Activated T-cell treated with anti-CD3 and anti-CD28 coated beads, Interleukin-2, amount 50 U/mL, for 4 hours (primary cell): ENCODE data around the gene CNTNAP4. TPM values are rescaled to one million over a fixed set of nuclear protein-coding genes. Genes with fewer than 3 reads are reported as not detected.

Source experiments
- ATAC-seq, 2 donors: fragments of 200-7000 bp; cut with Tn5 transposase; one replicate each; pipeline ENCODE4 v1.10.0; 2021
- DNase-seq: peaks from one replicate; pipeline ENCODE4 v3.0.0-alpha.2; 2020
- H3K27me3 Mint-ChIP-seq: one replicate; pipeline ENCODE4 v1.8.0; 2021; ENCODE audit warnings: low read depth, mixed read lengths
- H3K36me3 Mint-ChIP-seq: one replicate; pipeline ENCODE4 v1.8.0; 2022; ENCODE audit warnings: mixed read lengths; ENCODE audit not compliant: insufficient read depth
- H3K4me1 Mint-ChIP-seq: one replicate; pipeline ENCODE4 v1.8.0; 2021; ENCODE audit warnings: low read depth, mixed read lengths
- H3K4me3 Mint-ChIP-seq: one replicate; pipeline ENCODE4 v1.8.0; 2021; ENCODE audit warnings: mild to moderate bottlenecking, moderate library complexity, mixed read lengths
- H3K9me3 Mint-ChIP-seq: one replicate; pipeline ENCODE4 v1.8.0; 2021; ENCODE audit warnings: mixed read lengths
- total RNA-seq, 3 donors: library from RNA; stranded (reverse); gene quantifications; one replicate each; pipeline ENCODE4 v1.2.1, GENCODE V29; 2021

Gene CNTNAP4
- total RNA-seq, 3 donors from 2014 or later = not detected

DNA sequence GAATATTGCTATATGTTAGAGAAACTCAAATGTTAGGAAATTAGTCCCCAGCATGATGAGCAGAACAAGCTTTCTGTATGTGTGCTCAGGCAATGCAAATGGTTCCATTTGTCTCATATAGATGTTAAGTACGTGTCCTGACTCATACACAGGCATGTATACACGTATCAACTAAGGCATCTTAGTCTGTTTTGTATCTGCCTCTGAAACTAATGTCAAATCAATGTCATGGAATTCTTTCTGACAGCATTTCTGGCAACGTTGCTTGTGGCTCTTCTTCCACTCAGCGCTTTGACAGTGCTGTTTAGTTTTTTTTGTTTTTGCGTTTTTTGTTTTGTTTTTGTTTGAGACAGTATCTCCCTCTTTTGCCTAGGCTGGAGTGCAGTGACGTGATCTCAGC lies 111.9 kb downstream of the CNTNAP4 start:
- Mint-ChIP-seq H3K4me3 (no peak overlapping the region), H3K27me3 (no peaks in the 10 kb centered on the region), H3K4me1 (no peaks in the 10 kb centered on the region), H3K36me3 (no peaks in the 10 kb centered on the region), H3K9me3 (peaks cover 3% of the 10 kb centered on the region)
- ATAC-seq (no peak), DNase-seq (no peak)

DNA sequence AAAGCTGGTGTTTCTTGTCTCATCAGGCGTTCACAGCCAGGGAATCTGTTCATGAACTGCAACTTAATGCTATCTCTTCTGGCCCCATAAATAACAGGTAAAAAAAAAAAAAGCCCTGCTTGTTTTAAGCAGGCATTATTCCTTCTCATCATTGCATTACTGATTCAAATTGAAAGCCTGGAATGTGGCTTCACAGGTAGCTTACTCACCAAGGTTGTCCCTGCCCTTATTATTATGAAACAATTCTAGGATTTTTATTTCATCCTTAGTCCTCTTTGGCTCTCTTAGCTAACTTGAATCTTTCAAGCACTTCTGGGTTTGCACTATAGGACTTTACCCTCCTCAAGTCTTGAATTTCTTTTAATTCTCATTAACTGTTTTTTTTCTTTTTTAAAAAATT lies 113.3 kb downstream of the CNTNAP4 start:
- no peaks in the 10 kb centered on the region for H3K36me3 Mint-ChIP-seq
- ATAC-seq (no peak), DNase-seq (no peak)
- H3K27me3 Mint-ChIP-seq = no peaks in the 10 kb centered on the region
- H3K4me1 Mint-ChIP-seq = no peaks in the 10 kb centered on the region
- H3K9me3 Mint-ChIP-seq = peaks cover 3% of the 10 kb centered on the region
- no peak overlapping the region for H3K4me3 Mint-ChIP-seq

DNA sequence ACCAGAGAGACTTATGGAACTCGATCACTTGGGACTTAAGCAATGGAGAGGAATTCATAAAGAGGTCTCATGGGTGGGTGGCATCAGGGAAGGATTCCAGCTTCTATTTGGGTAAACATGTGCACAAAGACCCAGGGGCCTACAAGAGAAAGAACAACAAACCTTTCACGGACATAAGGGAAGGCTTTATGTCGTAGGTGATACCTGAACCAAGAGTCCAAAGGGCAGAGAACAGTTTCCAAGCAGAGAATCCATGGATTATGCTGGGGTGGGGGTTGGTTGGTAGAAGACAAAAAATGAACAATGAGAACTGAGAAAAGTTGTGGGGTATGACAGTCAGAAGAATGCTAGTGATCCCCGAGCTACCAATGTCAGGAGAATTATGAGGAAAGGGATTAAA lies 119.8 kb downstream of the CNTNAP4 start:
- H3K36me3 Mint-ChIP-seq = no peaks in the 10 kb centered on the region
- H3K4me1 Mint-ChIP-seq = no peaks in the 10 kb centered on the region
- no peaks in the 10 kb centered on the region for H3K27me3 Mint-ChIP-seq
- DNase-seq (no peak), ATAC-seq (no peak)
- peaks cover 2% of the 10 kb centered on the region for H3K9me3 Mint-ChIP-seq
- no peak overlapping the region for H3K4me3 Mint-ChIP-seq

DNA sequence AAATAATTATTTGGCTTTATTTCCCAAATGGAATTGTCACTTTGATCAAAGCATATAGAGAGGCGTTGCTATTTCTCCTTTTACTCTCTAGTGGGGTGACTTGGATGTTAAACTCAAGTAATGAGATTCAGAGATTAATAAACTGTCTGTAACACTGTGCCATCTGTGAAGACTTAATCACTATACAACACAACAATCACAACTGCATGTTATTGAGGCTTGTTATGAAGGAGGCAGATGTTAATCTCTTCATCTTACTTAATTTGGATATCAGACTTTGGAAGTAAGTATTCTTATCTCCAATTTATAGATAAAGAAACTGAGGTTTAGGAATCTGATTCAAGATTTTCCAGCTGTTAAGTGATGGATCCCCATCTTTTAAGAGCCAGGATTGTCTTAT lies 132.5 kb downstream of the CNTNAP4 start:
- Mint-ChIP-seq H3K4me3 (no peak overlapping the region), H3K27me3 (no peaks in the 10 kb centered on the region), H3K9me3 (no peaks in the 10 kb centered on the region), H3K4me1 (no peaks in the 10 kb centered on the region), H3K36me3 (no peaks in the 10 kb centered on the region)
- no peak for ATAC-seq
- DNase-seq = no peak

DNA sequence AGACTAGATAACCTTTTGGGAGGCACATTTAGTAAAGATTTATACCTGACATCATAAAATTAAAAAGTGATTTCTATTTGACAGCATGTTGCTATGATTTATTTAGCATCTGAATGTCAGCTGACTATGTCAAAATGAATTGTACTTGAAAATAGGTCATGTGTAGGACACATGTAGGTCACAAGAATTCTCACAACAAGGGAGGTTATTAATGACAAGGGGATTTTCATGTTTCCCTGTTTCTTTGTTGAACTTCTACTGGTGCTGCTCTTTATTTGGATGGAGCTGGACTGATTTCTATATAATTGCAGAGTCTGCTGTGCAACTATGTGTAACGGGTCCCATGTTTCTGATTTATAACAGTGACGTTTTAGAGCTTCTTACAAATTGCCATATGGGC lies 144.4 kb downstream of the CNTNAP4 start:
- no peak for ATAC-seq
- Mint-ChIP-seq H3K4me3 (no peak overlapping the region), H3K36me3 (no peaks in the 10 kb centered on the region)

DNA sequence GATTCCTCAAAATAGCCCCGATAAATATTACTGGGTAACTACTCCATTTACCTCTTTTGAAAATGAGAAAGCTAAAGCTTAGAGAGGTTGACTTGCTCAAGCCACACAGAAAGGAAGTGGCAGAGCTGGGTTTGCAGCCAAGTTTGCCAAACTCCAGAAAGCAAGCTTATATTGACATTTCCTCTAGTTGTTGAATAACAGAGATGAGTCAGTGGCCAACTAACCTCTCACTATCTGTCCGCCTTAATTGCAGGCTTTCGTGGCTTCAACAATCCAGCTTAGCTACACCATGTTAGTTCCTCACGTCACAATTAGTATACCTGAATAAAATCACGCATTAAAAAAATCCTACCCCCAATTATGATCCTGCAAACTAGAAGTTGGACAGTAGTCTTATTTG lies 151.7 kb downstream of the CNTNAP4 start:
- Mint-ChIP-seq H3K4me1 (no peaks in the 10 kb centered on the region), H3K9me3 (no peaks in the 10 kb centered on the region), H3K36me3 (no peaks in the 10 kb centered on the region), H3K27me3 (peaks cover 3% of the 10 kb centered on the region), H3K4me3 (no peak overlapping the region)
- DNase-seq (no peak), ATAC-seq (no peak)

More for the DNA sequence above, 144.4 kb downstream of the CNTNAP4 start:
- H3K4me1 Mint-ChIP-seq = no peaks in the 10 kb centered on the region
- no peak for DNase-seq
- H3K27me3 Mint-ChIP-seq = no peaks in the 10 kb centered on the region
- H3K9me3 Mint-ChIP-seq = no peaks in the 10 kb centered on the region

DNA sequence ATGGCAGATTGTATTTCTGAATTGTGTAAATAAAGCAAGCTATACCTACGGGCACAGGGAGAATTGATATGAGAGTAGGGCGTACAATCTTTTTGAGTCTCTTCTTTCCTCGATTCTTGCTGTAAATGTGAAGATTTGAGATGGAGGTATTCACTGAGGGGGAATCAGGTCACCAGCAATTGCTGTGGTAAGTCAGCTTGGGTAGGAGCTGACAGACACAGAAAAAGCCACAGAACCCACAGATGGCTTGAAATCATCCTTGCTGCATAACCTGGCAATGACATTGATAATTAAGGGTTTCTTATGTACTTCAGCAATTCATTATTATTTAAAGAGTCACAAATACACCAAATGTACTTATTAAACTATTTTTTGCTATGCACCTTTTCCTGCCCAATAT lies 164.2 kb downstream of the CNTNAP4 start:
- DNase-seq = no peak
- H3K4me3 Mint-ChIP-seq = no peak overlapping the region
- H3K4me1 Mint-ChIP-seq = no peaks in the 10 kb centered on the region
- no peaks in the 10 kb centered on the region for H3K27me3 Mint-ChIP-seq
- H3K36me3 Mint-ChIP-seq = no peaks in the 10 kb centered on the region
- ATAC-seq = no peak
- peaks cover 3% of the 10 kb centered on the region for H3K9me3 Mint-ChIP-seq

DNA sequence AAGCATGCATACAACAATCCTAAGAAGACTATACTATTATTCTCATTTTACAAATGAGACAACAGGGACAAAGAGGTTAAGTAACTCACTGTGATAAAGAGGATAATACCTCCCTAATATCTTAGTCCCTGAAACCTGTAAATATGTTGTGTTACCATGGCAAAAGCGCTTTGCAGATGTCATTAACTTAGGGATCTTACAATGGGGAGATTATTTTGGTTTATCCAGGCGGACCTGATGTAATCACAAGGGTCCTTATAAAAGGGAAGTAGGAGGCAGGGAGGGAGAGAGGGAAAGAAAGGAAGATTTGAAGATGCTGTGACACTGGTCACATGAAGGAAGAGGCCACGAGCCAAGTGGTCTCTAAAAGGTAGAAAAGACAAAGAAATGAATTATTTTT lies 164.7 kb downstream of the CNTNAP4 start:
- no peak overlapping the region for H3K4me3 Mint-ChIP-seq
- H3K36me3 Mint-ChIP-seq = no peaks in the 10 kb centered on the region
- no peaks in the 10 kb centered on the region for H3K27me3 Mint-ChIP-seq
- H3K4me1 Mint-ChIP-seq = no peaks in the 10 kb centered on the region
- H3K9me3 Mint-ChIP-seq = peaks cover 3% of the 10 kb centered on the region
- DNase-seq (no peak), ATAC-seq (no peak)

DNA sequence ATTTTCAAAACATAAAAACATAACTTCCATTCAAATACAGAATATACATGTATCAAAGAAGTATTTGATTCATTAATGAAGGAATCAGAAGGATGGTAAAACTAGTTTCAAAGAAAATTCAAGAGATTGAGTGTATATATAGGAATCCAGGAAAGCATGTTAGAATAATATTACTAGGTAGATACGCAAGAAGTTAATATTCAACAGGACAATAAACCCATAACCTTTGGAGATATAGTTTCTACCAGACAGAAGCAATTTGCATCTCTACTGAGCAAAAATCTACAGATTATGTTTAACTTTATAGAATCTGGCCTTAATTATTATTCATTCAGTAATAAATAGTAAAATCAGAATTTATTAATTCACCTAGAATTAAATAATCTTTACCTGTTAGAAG lies 166.8 kb downstream of the CNTNAP4 start:
- H3K27me3 Mint-ChIP-seq = no peaks in the 10 kb centered on the region
- no peak for ATAC-seq
- H3K4me3 Mint-ChIP-seq = no peak overlapping the region

DNA sequence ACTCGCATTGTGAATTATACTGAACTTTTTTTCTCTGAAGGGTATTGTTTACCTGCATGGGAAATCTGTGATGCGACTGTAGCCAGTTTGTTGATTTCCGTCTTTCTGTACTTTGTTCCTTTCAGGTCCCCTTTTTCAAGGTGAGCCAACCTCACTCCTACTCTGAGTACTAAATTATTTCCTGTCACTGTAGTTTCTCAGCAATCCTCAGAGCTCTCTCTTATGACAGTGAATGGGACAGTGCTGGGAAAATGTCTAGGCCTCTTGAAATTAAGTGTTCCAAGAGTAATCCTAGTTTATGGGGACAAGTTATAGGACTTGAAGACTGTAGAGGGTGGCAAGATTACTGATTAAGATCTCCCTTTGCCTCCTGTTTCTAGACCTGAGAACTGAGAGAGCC lies 167.6 kb downstream of the CNTNAP4 start:
- Mint-ChIP-seq H3K27me3 (no peaks in the 10 kb centered on the region), H3K9me3 (peaks cover 3% of the 10 kb centered on the region), H3K4me3 (no peak overlapping the region), H3K36me3 (no peaks in the 10 kb centered on the region), H3K4me1 (no peaks in the 10 kb centered on the region)
- DNase-seq = no peak
- no peak for ATAC-seq

More for the DNA sequence above, 166.8 kb downstream of the CNTNAP4 start:
- no peak for DNase-seq
- H3K9me3 Mint-ChIP-seq = peaks cover 3% of the 10 kb centered on the region
- no peaks in the 10 kb centered on the region for H3K4me1 Mint-ChIP-seq
- H3K36me3 Mint-ChIP-seq = no peaks in the 10 kb centered on the region

DNA sequence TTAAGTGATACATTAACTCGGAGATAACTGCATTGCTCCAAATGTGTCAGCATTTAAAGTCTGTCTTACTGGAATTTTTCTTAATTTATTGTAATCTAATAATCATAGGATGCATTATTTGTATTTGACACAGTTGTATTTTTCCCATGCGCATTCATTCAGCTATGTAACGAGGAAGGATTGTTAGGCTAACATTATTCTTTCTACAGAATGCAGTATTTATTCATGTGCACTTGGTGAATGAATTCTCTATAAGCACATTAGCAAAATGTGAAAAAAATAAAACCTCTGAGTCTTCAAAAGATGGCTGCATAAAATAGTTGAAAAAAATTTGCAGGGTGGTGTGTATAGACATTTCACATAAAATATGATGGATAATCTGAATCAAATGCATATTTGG lies 168.6 kb downstream of the CNTNAP4 start:
- Mint-ChIP-seq H3K27me3 (no peaks in the 10 kb centered on the region), H3K36me3 (no peaks in the 10 kb centered on the region), H3K4me1 (no peaks in the 10 kb centered on the region), H3K9me3 (peaks cover 3% of the 10 kb centered on the region), H3K4me3 (no peak overlapping the region)
- DNase-seq (no peak), ATAC-seq (no peak)

DNA sequence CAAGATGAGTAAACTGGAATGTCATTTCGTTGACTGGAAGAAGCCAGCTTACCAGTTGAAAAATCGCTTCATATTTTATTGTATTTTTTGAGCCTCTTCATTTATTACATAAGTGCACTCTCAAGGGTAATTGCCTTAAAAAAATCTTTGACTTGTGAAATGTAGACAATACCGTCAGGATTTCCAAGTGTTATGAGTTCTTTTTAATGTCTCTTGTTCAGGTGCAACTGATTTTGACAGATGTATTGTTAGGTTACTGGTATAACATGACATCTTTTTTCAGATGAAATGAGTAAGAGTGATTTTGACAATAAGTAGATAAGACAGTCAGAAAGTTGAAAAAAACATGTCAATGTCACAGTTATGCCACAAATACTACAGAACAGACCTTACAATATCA lies 169.1 kb downstream of the CNTNAP4 start:
- H3K27me3 Mint-ChIP-seq = no peaks in the 10 kb centered on the region
- peaks cover 3% of the 10 kb centered on the region for H3K9me3 Mint-ChIP-seq
- no peaks in the 10 kb centered on the region for H3K36me3 Mint-ChIP-seq
- H3K4me3 Mint-ChIP-seq = no peak overlapping the region
- DNase-seq = no peak
- no peaks in the 10 kb centered on the region for H3K4me1 Mint-ChIP-seq
- ATAC-seq = no peak

DNA sequence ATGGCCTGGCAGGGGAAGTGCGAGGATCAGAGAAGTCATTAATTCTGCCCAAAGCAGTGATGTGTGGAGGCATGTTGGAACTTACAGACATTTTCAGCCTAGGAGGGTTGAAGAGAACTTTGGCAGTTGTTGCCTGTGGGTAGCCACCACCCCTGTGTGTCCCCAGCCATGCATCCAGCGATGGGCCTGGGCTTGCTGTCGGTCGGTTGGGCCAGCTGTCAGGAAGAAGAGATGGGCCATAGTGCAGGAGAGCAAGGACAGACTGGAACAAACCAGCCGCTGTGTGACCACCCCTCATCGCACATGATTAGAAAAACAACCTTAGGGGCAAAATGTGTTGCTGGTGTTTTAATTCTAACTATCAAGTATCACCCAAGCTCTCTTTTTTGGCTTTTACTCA lies 173.7 kb downstream of the CNTNAP4 start:
- H3K27me3 Mint-ChIP-seq = no peaks in the 10 kb centered on the region
- H3K9me3 Mint-ChIP-seq = no peaks in the 10 kb centered on the region
- no peaks in the 10 kb centered on the region for H3K4me1 Mint-ChIP-seq
- ATAC-seq (no peak), DNase-seq (no peak)
- H3K4me3 Mint-ChIP-seq = no peak overlapping the region
- H3K36me3 Mint-ChIP-seq = no peaks in the 10 kb centered on the region

DNA sequence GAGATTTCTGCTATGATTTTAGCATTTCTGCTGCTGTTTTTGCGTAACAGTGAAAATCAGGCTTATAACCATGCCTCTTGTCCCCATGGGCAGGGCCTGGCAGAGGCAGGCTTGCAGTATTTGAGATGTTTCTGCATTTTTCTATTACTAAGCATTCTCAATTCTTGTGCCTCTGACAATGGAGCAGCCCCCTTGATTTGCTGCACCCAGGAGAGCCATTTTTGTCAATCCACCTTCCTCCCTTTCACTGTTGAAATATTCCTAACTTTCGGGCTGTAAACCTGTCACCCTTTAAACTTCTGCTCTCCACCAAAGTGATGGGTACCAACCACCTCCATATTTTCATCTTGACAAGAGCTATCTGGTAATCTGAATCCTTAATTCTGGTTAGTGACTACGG lies 178.1 kb downstream of the CNTNAP4 start:
- Mint-ChIP-seq H3K4me3 (no peak overlapping the region), H3K4me1 (no peaks in the 10 kb centered on the region), H3K36me3 (no peaks in the 10 kb centered on the region), H3K27me3 (no peaks in the 10 kb centered on the region), H3K9me3 (no peaks in the 10 kb centered on the region)
- no peak for DNase-seq
- ATAC-seq = no peak

DNA sequence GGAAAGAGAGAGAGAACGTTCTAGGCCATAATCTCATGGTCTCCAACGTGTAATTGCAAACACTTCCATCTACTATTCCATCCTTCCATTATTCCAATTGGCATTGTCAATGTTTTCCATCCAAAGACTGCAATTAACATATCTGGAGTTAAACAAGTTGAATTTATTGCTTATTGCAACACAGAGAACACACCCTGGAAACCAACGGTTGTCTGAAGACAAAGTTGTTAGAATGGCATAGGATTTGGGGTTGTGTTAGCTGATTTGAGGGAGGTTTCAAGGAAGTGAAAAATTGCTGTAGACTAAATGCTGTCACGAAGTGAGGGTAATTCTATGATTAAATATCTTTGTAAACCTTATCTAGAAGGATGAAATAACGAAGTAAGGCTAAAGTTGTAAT lies 178.8 kb downstream of the CNTNAP4 start:
- no peak for ATAC-seq
- Mint-ChIP-seq H3K27me3 (no peaks in the 10 kb centered on the region), H3K4me3 (no peak overlapping the region), H3K4me1 (no peaks in the 10 kb centered on the region), H3K36me3 (no peaks in the 10 kb centered on the region), H3K9me3 (no peaks in the 10 kb centered on the region)
- DNase-seq = no peak

DNA sequence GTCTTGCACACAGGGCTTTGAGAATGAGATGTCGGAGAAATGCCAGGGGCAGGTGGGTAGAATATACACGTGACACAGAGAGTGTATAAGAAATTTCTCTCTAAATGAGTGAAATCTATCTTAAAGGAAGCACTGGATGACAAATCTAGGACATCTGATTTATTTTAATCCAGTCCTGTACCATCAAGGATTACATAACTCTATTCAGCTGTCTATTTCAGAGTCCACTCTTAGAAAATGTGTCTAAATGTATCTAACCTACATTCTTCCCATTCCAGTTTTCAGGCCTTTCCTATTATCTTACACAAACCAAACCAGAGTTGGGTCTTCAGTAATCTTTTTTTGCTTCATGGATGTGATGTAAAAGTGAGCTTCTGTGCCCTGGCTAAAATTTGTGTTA lies 181.9 kb downstream of the CNTNAP4 start:
- Mint-ChIP-seq H3K36me3 (no peaks in the 10 kb centered on the region), H3K27me3 (no peaks in the 10 kb centered on the region), H3K4me1 (no peaks in the 10 kb centered on the region), H3K4me3 (no peak overlapping the region), H3K9me3 (no peaks in the 10 kb centered on the region)
- no peak for ATAC-seq
- no peak for DNase-seq
